ENCODE results near the gene RPS3.
"Not testable (repeated sequence)": the region's sequence is repeated elsewhere in the genome, so short reads cannot be mapped to it uniquely, and the experiment has no call there.

RPS3 gene

GRCh38 chr11:75406338-75406777 lies 7.0 kb downstream of the RPS3 start:
- no peak for DNase-seq (ENCODE audit: low spot score)
- TF ChIP-seq CTCF (IDR thresholded peaks at IDR 0.05; ENCODE audit: extremely low read depth, missing control alignments) = no peak

GRCh38 chr11:75408957-75409219 lies 9.6 kb downstream of the RPS3 start:
- DNase-seq (ENCODE audit: low spot score) = no peak
- no peak for TF ChIP-seq CTCF (IDR thresholded peaks at IDR 0.05; ENCODE audit: extremely low read depth, missing control alignments)

- DNase-seq (ENCODE audit: low spot score) = not testable (repeated sequence)
Measured at GRCh38 chr11:75409971-75410370, 10.7 kb downstream of the RPS3 start.

GRCh38 chr11:75413146-75413545 lies 13.8 kb downstream of the RPS3 start:
- DNase-seq (ENCODE audit: low spot score) = not testable (repeated sequence)

GRCh38 chr11:75413864-75414263 lies 14.5 kb downstream of the RPS3 start:
- DNase-seq (ENCODE audit: low spot score) = no peak
- TF ChIP-seq CTCF (IDR thresholded peaks at IDR 0.05; ENCODE audit: extremely low read depth, missing control alignments) = no peak

- TF ChIP-seq CTCF (IDR thresholded peaks at IDR 0.05; ENCODE audit: extremely low read depth, missing control alignments) = no peak
- no peak for DNase-seq (ENCODE audit: low spot score)
Measured at GRCh38 chr11:75420224-75421034, 21.1 kb downstream of the RPS3 start.

- DNase-seq (ENCODE audit: low spot score) = no peak
Measured at GRCh38 chr11:75421035-75421602, 21.8 kb downstream of the RPS3 start.

GRCh38 chr11:75421902-75422247 lies 22.6 kb downstream of the RPS3 start:
- TF ChIP-seq CTCF (IDR thresholded peaks at IDR 0.05; ENCODE audit: extremely low read depth, missing control alignments) = no peak

More at GRCh38 chr11:75421035-75421602, 21.8 kb downstream of the RPS3 start:
- no peak for TF ChIP-seq CTCF (IDR thresholded peaks at IDR 0.05; ENCODE audit: extremely low read depth, missing control alignments)

More at GRCh38 chr11:75421902-75422247, 22.6 kb downstream of the RPS3 start:
- DNase-seq (ENCODE audit: low spot score) = no peak
